Lower leg skin (tissue), 3 donors: ENCODE measurements around the gene NANOGP8.

ENCODE experiments used
- POLR2A ChIP-seq, 2 donors: fragments of 450-650 bp; IDR thresholded peaks; one replicate each; pipeline ENCODE4 v1.6.1; 2016 to 2017; ENCODE audit warnings: antibody characterized with exemption in 2 of 2, mild to moderate bottlenecking in 1 of 2, moderate library complexity in 1 of 2
- TF ChIP-seq, protein P1 (sequence below), 3 donors: fragments of 450-650 bp; IDR thresholded peaks; one replicate each; pipeline ENCODE4 v1.5.1; 2016; ENCODE audit warnings: antibody characterized with exemption in 3 of 3, mild to moderate bottlenecking in 3 of 3, moderate library complexity in 2 of 3

DNA sequence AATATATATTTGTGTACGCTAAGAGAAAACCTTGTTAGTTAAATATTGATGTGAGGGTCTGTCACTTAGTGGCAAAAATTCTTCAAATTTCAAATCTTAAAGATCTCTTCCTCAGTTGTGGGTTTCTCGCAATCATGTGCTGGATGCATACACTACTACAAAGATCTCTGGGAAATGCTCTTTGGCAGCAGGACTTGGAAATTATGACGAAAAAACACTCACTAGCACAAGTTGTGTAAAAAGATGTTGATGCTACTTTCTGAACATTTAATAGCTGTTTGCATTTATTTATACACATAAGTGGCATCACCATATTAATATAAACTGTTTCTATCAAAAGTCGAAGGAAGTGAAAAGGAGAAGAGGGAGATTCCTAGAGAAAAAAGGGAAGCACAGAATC lies 10.8 kb upstream of the NANOGP8 start:
- TF ChIP-seq, protein P1, sequence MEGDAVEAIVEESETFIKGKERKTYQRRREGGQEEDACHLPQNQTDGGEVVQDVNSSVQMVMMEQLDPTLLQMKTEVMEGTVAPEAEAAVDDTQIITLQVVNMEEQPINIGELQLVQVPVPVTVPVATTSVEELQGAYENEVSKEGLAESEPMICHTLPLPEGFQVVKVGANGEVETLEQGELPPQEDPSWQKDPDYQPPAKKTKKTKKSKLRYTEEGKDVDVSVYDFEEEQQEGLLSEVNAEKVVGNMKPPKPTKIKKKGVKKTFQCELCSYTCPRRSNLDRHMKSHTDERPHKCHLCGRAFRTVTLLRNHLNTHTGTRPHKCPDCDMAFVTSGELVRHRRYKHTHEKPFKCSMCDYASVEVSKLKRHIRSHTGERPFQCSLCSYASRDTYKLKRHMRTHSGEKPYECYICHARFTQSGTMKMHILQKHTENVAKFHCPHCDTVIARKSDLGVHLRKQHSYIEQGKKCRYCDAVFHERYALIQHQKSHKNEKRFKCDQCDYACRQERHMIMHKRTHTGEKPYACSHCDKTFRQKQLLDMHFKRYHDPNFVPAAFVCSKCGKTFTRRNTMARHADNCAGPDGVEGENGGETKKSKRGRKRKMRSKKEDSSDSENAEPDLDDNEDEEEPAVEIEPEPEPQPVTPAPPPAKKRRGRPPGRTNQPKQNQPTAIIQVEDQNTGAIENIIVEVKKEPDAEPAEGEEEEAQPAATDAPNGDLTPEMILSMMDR (IDR thresholded peaks at IDR 0.05), result no peak
- TF ChIP-seq POLR2A (IDR thresholded peaks at IDR 0.05), result no peak
